HG03196 (cell line): ENCODE data around the gene RBP3.

Source experiments
- ATAC-seq: cut with Tn5 transposase; IDR thresholded peaks from one replicate; pipeline ENCODE4 v1.9.1; 2021; ENCODE audit not compliant: unreplicated experiment

RBP3 gene

GRCh38 chr10:47397256-47397655, 49.1 kb downstream of the RBP3 start:
- no peak for ATAC-seq

DNA sequence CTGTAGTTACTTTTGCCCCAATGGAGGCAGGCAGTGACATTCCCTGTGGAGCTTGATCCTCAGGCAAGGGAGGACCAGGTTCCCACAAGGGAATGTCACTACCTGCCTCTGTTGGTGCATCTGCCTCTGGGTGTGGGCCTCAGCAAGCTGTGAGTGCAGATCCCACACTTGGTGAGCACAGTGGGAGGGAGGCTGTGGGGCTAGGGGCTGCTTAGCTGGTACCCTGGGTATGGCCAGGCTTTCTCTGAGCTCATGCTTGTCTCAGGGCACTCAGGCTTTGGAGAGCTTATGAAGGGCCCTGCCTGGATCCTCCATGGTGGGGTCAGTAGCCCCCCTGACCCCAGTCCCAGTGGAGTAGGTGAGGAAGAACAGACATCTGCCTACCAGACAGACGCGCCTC, 52.1 kb downstream of the RBP3 start:
- no peak for ATAC-seq

GRCh38 chr10:47400786-47401185, 52.6 kb downstream of the RBP3 start:
- ATAC-seq, result no peak

DNA sequence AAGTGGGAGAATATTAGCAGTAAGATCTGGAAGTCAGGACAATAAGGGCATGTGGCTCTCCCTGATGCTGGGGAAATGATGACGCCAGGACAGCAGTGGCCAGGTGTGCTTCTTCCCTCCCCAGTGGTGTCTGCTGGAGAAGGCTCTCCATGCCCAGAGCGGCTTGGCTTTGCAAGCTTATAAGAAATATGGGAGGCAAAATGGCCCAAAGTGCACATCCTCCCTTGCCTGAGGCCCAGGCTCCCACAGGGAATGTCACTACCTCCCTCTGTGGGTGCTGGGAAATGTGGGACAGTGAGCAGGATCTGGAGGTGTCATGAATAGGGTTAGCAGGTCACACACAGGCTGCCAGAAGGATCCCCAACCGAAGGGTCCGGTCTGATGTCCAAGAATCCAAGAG, 53.0 kb downstream of the RBP3 start:
- ATAC-seq, result no peak

- no peak for ATAC-seq
These were observed 53.9 kb downstream of the RBP3 start for GRCh38 chr10:47401874-47402640.

GRCh38 chr10:47402641-47403301, 54.6 kb downstream of the RBP3 start:
- ATAC-seq, result no peak

GRCh38 chr10:47403446-47404318, 55.5 kb downstream of the RBP3 start:
- no peak for ATAC-seq

- no peak for ATAC-seq
These were observed 56.3 kb downstream of the RBP3 start for GRCh38 chr10:47404446-47404845.

- no peak for ATAC-seq
These were observed 56.8 kb downstream of the RBP3 start for GRCh38 chr10:47404937-47405336.

DNA sequence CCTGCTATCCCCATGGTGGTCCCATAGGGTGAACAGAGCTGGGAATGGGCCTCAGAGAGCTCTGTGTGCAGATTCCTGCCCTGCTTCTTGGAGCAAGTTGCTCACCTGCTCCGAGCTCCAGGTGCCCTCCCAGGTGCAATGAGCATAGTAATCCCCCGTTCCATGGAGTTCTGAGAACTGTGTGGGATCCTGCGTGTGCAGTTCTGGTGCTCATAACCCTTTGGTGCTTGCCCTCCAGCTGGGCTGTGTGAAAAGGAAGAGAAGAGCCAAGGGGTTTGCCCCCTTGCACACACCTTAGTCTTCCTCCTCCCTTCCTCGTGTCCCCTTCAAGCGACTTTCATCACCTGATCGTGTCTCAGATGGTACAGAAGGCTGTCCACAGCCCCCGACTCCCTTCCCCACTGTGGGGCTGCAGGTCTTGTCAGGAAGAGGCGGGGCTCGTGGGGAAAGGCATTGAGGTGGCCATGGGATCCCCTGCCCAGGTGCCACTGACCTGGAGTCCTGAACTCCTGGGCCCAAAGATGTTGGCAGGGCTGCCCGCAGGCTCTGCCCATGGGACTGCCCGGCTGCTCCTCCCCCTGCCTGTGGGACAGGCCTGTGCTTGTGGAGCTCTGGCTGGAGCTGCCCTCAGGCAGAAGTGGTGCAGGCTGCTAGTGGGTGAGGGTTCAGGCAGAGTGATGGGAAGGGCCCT, 57.8 kb downstream of the RBP3 start:
- ATAC-seq, result no peak

GRCh38 chr10:47406548-47406869, 58.3 kb downstream of the RBP3 start:
- ATAC-seq, result no peak

GRCh38 chr10:47406870-47407691, 58.9 kb downstream of the RBP3 start:
- ATAC-seq, result no peak
